Measurements from ENCODE around the gene SHROOM3.
"Not testable (repeated sequence)": the region's sequence is repeated elsewhere in the genome, so short reads cannot be mapped to it uniquely, and the experiment has no call there.

SHROOM3 gene

DNA sequence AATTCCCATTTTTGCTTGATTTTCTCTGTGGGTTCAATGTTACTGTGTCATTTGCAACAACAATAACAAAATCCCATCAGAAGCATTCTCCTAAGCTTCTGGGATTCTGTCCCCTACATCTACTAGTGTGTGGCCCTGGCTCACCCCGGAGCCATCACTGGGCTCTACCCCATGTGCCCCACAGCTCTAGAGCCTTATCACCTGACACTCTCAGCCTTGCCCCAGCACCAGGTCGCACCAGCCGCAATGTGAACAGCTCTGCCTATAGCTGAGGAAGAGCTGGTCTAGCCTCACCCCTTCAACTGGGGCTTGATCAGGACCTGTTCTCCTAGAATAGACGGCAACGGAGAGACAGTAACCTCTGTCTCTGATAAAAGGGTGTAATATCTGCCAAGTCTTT, 161.7 kb downstream of the SHROOM3 start:
- DNase-seq: no peak

DNA sequence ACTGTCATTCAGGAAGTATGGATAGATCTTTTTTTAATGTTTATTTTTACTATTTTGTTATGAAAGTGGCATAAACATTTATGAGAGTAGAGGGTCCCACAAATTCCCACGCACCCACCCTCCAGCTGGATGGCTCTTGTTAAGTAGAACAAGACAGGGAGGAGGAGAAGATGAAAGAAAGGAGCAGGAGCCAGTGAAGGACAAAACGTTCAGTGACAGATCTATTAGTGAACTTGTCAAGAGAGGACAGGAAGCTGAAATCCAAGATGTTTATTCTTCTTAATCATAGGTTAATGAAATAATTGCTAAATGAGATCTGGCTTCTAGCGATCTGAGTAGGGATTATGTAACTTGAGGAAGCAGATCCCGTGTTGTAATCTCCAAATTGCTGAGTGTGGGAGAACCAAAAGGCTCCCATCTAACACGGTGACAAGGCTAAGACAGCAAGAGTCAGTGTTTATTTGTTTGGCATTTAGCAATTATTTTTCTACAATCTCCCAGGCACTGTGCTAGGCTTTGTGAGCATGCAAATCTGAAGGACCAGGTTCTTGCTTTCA, 162.5 kb downstream of the SHROOM3 start:
- DNase-seq: peak in 1 of 2 experiments; percentile 6

DNA sequence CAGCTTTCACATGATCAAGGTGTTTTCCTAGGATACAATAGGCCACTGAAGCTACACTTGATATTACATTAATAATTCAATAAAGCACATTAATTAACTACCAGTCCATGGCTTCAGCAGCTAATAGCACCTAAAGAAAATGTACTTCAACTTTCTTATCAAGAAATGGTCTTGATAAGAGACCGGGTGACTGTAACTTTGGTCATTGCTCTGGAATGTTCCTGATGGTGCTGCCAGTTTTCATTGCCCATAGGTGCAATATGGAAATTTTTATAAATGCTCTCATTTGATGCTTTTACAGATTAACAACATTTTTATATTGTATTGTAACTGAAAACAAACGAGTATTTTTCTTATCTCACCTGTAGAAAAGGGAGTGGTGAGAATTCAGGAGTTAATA, 165.4 kb downstream of the SHROOM3 start:
- DNase-seq: no peak

DNA sequence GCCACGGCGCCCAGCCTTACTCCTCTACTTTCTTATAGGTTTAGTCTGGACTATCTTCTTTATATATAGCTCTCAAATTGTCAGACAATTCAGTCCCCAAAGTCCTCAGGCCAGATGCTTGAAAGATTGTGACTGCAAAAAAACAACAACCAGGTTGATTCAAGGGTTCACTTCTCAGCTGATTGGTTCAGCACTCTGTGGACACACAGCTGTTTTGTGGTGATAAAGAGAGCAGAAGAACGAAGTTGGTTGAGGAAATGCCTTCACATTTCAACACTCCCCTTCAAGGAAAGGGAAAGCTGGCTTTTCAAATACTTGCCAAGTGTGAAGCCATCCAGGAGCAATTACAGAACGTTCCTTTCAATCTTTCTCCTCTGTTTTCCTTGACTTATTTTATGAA, 166.8 kb downstream of the SHROOM3 start:
- DNase-seq: peak; percentile 32

DNA sequence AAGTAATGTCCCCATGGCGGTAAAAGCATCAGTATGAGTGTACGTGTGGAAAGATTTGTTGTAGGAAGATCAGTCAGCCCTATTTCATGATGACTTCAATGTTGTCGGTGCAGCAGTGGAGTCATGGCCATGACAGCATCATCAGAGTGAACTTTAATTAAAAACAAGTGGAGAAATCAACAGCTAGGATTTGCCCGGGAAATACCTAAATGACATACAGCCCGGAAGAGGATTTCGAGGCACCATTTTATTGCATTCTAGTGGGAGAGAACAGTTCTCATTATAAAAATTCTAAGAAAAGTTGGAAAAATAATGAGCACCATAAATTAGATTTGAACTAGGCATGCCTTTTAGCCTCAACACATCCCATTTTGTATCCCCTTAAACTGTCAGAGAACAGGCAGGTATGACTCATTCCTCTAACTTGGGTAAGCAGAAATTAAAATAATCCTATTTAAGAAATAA, 170.1 kb downstream of the SHROOM3 start:
- DNase-seq: no peak

DNA sequence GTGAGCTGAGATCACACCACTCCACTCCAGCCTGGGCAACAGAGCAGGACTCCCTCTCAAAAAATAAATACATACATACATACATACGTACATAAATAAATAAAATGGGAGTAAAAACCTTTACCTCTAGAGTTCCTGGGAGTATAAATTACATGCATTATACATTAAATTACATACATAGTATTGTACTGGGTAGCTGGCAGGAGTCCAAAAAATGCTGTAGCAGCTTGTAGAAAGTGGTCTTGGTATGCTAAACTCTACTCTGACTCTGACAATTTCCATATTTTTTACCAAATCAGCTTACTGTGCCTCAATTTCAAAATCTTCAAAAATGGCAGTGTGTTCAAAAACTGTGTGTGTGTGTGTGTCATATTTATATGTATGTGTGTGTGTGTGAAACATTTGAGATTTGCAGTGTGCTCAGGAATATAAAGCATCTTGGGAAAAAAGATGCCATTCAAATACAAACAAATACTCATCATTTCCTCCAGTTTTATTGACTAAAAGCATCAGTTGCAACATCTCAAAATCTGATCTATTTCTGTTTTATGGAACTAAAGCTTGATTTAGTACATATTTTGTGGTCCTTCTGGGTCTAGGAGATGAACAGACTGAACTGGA, 171.7 kb downstream of the SHROOM3 start:
- DNase-seq: no peak

DNA sequence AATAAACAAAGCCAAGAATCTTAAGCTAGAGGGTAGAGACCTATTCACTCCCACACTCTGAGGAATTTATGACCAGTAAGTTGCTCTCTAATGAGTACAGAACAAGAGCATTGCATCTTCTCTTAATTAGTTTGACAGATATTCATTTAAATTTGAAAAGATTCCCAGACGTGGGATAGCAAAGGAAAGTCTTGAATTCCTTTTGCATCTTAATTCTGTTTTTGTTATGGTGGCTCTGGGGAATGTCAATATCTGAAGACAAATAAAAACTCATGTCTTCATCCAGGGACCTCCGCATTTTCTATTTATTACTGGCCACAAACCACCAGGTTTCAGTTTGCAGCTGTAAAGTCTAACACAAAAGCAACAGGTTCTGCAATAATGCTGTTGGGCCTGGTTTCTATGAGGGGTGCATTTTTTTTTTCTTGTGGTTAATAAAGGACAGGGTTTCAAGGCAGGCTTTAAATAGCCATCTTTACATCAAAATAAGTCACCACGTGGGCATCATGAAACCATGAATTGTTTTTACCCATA, 172.3 kb downstream of the SHROOM3 start:
- no peak for DNase-seq

DNA sequence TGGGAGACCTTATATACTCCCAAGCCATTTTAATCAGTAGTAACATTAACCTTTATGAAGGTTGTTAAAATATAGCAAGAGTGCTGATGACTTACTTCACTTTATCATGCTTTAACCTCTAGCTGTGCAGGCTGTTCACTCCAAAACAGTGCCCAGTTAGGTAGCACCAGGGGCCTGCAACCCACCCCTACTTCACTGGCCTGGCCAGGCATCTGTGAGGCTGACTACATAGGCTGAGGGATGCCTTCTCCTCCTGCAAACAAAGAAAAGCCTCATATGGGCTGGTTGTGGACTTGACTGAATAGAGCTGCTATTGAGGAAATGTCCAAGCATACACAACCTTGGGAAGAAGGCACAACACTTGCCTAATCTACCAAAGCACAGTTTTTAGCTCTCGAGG, 172.8 kb downstream of the SHROOM3 start:
- no peak for DNase-seq

DNA sequence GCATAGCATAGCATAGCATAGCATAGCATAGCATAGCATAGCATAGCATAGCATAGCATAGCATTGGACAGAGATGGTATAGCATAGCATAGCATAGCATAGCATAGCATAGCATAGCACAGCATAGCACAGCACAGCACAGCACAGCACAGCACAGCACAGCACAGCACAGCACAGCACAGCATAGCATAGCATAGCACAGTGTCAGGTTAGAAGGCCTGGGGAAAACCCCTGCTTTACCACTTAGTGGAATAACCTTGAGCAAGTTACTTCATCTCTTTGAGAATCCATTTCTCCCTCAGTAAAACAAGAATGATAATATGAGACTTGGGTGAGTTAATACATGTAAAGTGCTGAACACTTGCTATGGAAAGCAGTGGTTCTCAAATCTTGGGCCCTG, 173.5 kb downstream of the SHROOM3 start:
- DNase-seq: not testable (repeated sequence)

DNA sequence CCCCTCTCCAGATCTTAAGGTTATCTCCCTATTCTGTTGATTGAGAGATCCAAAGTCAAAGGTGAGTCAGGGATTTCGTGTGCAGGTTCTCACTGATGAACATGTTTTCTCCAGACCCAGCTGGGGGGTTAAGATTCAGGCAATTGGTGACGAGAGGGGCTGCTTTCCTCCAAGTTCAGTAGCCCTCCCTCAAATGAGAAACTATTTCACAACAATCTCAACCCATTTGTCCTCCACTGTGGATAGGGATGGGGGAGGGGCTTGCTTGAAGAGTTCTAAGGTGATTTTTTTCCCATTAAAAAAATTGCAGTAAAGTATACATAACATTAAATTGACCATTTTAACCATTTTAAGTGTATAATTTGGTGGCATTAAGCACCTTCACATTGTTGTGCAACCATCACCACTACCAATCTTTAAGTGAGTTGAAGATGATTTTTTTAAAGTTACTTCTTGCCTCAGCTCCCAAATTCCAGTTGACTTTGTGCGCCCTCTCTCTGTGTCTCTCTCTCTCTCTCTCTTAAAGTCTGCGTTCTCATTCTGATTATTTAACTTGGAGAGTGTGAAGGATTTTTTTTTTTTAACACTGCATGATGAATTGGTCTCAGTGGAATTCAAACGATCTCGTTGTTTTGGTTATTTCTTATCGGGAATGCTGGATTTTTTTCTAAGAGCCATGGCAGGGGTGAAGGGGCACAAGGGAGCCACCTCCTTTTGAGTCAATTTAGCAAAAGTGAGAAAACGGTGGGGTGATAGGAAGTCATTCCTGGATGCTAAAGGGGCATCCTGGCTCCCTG, 175.9 kb downstream of the SHROOM3 start:
- no peak for DNase-seq

DNA sequence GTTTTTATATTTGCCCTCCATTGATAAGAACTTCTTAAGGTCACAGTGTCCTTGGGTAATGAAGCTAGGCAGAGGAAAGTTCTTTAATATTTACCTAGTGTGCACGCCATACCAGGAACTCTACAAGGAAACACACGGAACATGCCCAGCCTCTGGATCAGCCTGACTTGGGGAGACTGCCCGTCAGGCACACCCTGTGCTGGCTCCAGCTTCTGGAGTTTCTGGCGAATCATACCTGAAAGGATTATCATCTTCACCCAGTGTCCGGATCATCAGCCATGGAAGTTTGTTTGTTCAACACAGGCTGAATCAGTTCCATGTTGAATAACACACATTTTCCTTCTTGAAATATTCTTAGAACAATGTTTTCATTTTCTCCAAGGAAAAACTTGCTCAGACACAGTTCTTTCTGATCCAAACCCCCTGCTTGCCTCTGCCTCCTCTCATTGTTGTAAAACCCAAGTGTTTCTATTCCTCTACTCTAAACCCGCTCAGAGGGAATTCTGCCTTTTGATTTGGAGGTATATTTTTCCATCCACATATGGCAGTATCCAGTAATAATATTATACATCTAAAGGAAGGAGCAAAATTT, 176.7 kb downstream of the SHROOM3 start:
- no peak for DNase-seq

DNA sequence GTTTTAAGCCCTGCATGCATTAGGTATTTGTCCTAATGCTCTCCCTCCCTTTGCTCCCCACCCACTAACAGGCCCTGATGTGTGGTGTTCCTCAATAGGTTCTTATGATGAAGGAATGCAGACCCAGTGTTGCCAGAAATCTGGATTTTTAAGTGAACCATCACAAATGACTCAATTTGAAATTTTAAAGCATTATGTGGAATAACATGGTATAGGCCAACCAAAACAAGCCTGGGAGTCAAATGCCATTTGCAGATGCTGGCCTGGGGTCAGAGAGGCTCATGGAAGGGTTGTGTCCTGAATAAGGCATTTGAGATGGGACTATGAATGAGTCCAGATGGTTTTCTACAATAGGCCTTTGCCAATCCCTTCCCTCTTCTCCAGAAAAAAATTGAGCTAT, 179.6 kb downstream of the SHROOM3 start:
- DNase-seq: no peak

DNA sequence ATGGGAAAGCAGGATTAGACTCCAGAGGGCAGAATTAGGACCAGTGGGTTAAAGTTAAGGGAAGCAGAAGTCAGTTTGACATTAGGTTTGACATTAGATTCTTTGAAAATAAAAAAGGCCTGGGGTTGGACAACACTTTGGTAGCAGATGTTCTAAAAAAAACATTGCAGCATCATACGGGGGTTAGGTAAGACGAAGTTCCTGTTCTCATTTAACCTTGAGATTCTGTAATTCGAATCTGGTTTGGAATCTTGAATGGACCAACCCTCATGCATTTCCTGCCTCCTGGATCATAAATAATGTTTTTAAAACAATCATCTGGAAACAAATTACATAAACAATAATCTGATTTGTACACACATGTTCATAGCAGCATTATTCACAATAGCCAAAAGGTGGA, 181.0 kb downstream of the SHROOM3 start:
- no peak for DNase-seq

DNA sequence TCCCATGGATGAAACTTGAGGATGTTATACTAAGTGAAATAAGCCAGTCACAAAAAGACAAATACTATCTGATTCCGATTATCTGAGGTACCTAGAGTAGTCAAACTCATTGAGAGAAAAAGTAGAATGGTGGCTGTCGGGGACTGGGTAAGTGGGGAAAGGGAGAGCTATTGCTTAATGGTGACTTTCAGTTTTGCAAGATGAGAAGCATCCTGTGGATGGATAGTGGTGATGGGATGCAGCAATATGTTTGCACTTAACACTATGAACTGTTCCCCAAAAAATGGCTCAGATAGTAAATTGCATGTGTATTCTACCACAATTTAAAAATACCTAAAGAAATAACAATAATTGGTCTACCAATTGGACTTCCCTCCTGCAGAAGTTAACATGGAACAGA, 181.5 kb downstream of the SHROOM3 start:
- no peak for DNase-seq

DNA sequence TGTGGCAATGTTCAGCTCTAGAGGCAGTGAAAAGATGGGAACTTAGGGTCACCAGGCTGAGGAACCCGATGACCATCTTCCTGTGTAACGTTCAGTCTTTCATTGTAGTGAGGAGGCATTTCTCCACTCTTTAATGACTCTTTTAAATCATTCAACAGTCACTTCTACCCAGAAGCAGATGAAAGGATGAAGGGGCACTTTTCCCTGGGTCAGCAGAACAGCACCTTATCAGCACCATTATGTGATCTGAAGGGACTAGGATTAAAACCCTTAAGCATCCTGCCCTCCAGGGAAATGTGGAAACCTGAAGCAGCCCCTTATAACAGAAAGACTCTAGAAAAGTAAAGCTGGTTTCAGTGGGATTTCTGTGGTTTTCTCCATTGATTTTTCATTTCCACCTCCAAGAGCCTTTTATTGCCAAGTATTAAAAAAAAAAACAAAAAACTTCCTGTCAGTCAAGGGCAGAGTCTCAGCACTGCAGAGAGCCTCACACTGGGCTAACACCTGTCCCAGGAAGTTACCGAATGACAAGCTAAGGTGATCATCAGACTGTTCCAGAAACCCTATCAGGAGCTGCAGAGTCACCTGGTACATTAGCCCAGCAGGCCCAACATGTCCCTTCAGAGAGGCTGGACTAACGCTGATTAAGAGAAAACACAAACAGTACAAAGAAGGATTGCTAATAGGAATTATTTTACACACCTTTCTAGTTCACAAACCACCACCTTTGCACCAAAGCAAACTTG, 185.9 kb downstream of the SHROOM3 start:
- no peak for DNase-seq

DNA sequence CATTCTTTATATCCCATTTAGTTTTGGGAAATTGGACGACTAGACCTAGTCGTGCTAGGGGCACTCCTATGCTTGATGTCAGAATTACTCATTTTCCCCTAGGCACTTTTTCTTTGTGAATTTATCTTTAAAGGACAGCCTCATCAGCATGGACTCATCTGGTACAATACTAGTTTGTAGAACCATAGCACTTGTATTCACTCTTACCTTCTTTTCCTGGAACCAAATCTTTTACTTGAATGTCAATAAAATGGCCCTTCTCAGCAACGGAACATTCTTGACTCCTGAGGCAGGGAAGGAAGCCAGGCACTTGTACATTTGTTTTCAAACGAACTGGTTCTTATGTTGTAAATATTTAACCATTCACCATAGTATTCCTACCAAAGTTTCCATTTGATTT, 187.1 kb downstream of the SHROOM3 start:
- no peak for DNase-seq

DNA sequence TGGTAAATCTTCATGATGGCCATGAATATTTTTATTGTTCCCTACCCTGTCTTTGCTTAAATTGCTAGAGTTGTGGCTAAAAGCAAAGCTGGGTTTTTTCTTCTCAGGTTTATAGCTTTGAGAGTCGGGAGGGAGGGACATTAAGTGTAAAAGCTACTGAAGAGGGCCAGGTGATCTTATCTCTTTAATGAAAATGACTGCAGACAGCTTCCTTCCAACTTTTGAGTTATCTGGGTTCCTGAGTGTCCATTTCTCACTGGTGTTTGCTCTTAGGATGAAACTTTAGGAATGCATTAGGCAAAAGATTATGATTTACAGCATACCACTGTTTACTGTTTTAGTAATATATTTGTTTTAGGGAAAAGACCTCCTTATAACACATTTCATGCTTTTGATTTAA, 187.7 kb downstream of the SHROOM3 start:
- no peak for DNase-seq

DNA sequence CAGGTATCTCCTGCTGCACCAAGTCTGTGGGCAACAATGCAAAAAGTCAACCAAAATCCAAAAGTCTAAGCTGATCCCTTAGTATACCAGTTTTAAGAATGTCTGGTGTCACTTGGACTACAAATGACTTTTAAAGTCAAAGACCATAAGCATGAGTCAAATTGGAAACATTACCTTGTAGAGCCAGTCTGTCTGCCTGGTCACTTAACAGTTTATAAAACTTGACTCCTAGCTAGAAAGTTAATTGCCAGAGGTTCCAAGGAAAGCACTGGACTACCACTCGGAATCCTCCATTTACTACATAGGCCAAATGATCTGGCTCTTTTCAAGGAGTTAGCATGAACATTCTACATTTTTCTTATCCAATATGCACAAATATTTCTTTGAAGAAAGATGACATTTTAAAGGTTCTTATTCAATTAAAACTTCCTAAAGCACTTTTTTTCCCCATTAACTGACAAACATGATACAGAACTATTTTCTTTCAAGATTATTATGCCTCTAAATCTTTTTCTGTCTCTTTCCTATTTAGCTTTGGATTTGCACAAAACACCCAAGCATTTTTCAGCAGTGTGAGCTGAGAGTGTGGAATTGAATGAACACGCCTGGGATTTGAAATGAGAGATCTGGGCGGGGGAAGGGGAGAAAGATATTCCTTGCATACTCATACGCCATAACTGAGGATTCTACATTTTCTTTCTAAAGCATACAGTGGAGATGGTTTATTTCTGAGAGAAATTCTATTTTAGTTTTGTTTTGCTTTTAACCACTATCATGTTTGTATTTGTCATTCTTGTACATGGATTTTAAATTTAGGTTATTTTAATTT, 188.4 kb downstream of the SHROOM3 start:
- no peak for DNase-seq

DNA sequence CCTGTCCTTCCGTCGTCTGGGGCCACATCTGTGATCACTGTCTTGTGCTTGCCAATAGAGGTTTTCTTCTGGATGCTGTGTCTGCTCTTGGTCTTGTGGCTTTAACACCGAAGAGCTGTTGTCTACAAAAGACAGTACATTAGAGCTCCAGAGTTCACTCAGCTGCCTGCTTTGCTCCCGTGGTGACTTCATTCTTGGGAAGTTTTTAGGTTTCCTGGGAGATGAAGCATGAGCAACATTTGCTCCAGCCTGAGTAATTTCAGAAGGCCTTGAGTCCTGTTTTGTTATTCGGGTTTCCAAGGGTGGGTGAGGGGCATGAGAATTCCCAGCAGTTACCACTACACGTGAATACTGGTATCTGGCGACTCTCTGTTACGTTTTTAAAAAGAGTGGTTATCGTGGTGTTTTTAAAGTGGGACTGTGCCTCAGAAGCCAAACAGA, 189.2 kb downstream of the SHROOM3 start:
- no peak for DNase-seq

DNA sequence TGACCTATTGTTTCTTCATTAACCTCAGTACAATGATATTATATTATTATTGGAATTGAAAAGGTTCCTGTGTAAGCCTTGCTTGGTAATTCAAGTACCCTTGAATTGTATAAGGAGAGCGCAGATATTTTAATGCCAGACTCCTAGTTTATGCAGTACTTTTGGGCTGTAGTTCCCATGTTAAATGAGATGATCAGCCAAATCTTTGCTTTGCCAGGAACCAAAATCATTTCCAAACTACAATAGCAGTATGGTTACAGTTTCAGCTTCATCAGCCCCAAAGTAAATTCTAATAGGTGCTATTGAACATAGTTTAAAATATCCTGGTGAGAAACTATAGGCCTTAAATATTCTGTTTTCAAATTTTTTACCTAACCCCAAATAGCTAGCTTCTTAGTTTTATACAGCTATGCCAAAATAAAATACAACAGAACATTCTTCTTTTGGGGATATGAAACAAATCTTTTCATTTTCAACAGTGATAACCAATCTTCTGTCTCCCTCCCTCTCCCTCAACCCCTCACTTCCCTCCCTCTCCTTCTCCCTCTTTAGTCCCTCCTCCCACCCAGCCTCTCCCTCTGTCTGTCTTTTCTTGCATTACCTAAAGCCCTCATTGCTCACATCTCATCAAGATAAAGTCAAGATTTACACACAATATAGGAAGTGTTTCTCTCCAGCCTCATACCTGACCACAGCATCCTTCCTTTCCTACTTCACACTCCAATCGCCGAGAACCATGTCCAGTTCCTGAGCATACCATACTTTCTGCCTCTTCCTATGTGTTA, 190.1 kb downstream of the SHROOM3 start:
- DNase-seq: no peak

All from AML-193 (cell line).